Endothelial cell of umbilical vein (primary cell): Measurements from ENCODE around the gene MESD.

Source experiments
- CTCF ChIP-seq, 2 donors: IDR thresholded peaks; 1 replicate in 1 of 2; 2 replicates in 1 of 2; pipeline ENCODE4 v1.5.1; 2011; ENCODE audit warnings: low read length in 2 of 2, mild to moderate bottlenecking in 2 of 2, moderate library complexity in 2 of 2, control low read depth in 1 of 2, inconsistent platforms in 1 of 2, low read depth in 1 of 2; ENCODE audit not compliant: insufficient read depth in 1 of 2; ENCODE audit errors: extremely low read depth in 1 of 2
- EZH2 ChIP-seq: IDR thresholded peaks from 2 replicates; pipeline ENCODE4 v1.6.1; 2012; ENCODE audit warnings: borderline replicate concordance, low read depth, mild to moderate bottlenecking, moderate library complexity, low read length, inconsistent platforms; ENCODE audit not compliant: severe bottlenecking
- GATA2 ChIP-seq: IDR thresholded peaks from 2 replicates; pipeline ENCODE4 v1.7.0; 2011; ENCODE audit warnings: low read depth, mild to moderate bottlenecking, moderate library complexity, mixed read lengths, low read length; ENCODE audit not compliant: insufficient read length, insufficient read depth
- JUN ChIP-seq: IDR thresholded peaks from 2 replicates; pipeline ENCODE4 v1.6.1; 2011; ENCODE audit warnings: borderline replicate concordance, low read depth; ENCODE audit not compliant: insufficient read length, insufficient read depth
- MAX ChIP-seq: IDR thresholded peaks from 2 replicates; pipeline ENCODE4 v1.6.1; 2011; ENCODE audit not compliant: insufficient read depth, insufficient read length
- POLR2A ChIP-seq: IDR thresholded peaks from 2 replicates; pipeline ENCODE4 v1.6.1; 2012; ENCODE audit warnings: low read depth, mild to moderate bottlenecking, control low read depth, low read length
- POLR2AphosphoS5 ChIP-seq: IDR thresholded peaks from 2 replicates; pipeline ENCODE4 v1.6.1; 2012; ENCODE audit warnings: low read depth, mild to moderate bottlenecking, control low read depth, low read length, moderate library complexity; ENCODE audit not compliant: insufficient read depth

GRCh38 chr15:80972276-80972675 lies 17.3 kb downstream of the MESD start:
- no peak for TF ChIP-seq POLR2A
- no peak for TF ChIP-seq CTCF (IDR thresholded peaks at IDR 0.05; ENCODE audit: extremely low read depth in 1 of 2, insufficient read depth in 1 of 2, low read depth in 1 of 2, low read length in 2 of 2)
- no peak for TF ChIP-seq MAX
- no peak for TF ChIP-seq JUN
- TF ChIP-seq GATA2: no peak
- no peak for TF ChIP-seq EZH2
- no peak for TF ChIP-seq POLR2AphosphoS5
